HS-5 (cell line): Measurements from ENCODE around the gene EPHA4.

Experiments
- DNase-seq: peaks from one replicate; pipeline ENCODE4 v3.0.0-alpha.2; 2012; ENCODE audit warnings: low read depth

EPHA4 gene

DNA sequence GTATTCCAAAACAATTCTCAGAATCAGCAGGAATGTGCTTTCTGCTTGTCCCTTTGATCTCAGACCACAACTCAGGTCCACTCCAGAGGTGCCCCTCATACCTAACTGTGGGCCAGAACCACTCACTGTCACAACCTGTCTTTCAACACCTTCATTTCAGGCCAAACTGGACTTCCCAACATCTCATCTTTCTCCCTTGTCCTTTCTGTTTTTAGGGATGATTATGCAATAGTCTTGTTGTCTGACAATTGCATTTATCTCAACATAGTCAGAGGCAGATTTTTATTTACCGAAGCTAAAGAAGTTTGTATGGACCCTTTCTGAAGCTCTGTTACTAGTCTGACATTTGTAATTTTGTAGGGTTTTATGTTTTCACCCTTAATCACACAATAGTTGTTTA lies 95.9 kb downstream of the EPHA4 start:
- DNase-seq, result no peak

DNA sequence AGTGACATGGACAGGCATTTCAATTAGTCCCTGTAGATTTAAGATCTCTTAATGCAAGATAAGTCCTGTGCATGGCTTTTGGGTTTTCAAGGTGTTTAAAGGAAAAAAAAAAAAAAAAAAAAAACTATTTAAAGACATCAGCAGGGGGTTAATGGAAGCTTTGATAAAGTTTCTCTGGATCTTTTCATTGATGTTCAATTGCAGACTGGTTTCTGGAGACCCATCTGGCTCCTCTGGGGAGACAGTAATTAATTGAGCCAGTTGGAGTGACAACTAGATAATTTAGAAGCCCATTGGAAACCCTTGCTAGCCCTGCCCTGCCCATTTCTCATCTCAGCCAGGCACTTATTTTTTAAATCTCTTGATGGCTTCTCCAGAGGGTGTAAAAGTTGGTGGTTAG lies 98.7 kb downstream of the EPHA4 start:
- no peak for DNase-seq

DNA sequence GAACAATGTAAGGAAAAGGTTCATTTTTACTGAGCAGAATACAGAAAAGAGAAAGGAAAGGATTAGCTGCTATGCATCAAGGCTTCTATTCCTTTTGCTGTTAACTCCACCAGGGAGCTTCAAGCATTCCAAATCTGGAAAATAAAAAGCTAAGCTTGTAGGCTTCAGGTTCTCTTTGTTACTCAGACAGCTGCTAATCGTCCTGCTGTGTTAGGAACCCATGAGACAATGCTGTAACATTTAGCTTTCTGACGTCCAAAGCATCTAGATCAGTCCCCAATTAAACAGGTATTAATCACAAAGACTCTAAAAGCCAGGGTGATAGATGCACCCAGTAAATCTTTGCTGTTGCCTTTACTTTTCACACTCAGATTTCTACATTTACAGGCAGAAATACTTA lies 103.8 kb downstream of the EPHA4 start:
- no peak for DNase-seq

DNA sequence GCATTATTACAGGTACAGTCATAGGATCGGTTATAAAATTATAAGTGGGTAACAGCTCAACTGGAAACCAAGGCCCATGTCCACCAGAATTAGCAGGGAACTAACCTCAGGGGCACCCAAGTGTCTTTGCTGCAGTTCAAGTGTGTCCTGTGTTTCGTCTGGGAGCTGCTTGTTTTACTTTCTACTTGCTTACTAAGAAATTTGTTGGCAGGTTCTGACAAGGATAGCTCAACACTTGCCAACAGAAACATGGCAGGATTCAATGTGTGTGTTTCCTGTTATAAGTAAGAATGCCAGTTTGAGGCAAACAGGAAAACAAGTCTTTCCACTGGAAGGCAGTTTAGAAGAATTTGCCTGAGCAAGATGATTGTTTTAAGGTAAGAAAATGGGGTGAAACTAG lies 104.5 kb downstream of the EPHA4 start:
- DNase-seq, result no peak

DNA sequence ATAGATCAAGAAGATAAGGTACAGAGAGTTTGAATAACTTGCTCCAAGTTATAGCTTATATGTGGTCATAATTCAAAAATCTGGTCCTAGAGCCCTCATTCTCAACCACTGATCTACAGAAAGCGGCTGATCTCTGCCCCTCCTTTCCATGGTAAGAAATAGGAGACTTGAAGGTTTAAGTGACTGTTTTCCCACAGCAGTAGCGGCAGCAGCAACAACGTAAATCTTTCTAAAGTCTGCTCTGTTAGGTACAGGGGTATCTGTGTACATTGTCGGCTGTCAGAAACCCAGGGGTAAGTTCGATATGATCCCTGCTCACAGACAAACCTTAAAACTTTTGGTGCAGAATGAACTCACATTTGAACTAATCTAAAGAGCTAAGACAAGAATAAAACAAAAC lies 105.4 kb downstream of the EPHA4 start:
- DNase-seq, result no peak

- no peak for DNase-seq
These were observed 106.3 kb downstream of the EPHA4 start for GRCh38 chr2:221465776-221466175.

- no peak for DNase-seq
These were observed 107.1 kb downstream of the EPHA4 start for GRCh38 chr2:221464971-221465370.

GRCh38 chr2:221463241-221463896 lies 108.7 kb downstream of the EPHA4 start:
- DNase-seq, result no peak

DNA sequence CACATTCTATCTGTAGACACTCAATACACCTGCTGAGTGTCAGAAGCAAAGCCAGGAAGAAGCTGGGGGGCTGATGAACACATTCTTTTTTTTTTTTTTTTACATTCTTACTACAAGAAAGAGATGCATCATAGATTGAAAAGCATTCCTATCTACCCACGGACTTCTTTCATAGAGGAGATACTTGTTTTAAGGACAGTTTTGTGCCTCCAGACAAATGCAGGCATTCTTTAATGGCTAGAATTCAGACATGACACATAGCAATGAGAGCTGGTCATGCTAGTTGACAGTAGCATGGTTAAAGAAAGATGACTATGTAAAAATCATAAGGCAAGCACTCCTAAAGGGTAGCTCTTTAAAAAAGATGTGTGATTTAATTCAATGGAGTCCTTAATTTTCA lies 110.2 kb downstream of the EPHA4 start:
- DNase-seq, result no peak

DNA sequence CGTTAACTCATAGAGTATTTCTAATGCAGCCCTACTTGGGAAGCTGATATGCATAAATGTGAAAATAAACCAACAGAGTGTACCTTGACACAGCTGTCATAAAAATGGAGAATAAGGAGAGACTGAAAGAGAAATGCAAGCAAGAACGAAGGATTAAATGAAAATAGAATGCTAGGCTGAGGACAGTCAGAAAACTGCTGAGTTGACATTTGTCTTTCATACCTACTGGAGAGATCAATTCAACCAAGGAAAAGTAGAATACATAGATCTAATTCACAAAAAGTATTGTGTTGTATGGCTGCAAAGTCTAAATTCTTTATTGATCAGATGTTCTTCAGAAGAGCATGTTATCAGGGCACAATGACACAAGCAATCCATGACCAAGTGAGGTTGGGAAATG lies 112.0 kb downstream of the EPHA4 start:
- DNase-seq, result no peak

GRCh38 chr2:221458578-221458977 lies 113.5 kb downstream of the EPHA4 start:
- DNase-seq, result no peak

DNA sequence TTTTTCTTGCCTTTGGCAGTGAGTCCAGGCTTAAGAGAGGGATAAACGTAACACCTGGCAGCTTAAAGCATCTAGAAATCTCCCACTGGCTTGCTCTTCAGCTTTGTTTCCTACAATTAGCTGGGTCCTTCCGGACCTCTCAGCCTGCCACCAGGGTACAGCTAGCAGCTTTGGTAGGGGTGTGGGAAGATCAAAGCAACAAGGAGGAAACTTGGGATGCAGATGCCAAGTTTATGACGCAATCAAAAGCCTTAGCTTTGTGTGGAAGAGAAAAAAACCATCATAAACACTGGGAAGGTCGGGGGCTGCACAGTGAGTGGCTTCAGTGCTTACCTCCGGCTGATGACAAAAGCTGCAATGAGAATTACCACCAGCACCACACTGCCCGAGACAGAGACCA lies 116.9 kb downstream of the EPHA4 start:
- DNase-seq, result no peak

- DNase-seq, result no peak
These were observed 117.5 kb downstream of the EPHA4 start for GRCh38 chr2:221454459-221455105.

DNA sequence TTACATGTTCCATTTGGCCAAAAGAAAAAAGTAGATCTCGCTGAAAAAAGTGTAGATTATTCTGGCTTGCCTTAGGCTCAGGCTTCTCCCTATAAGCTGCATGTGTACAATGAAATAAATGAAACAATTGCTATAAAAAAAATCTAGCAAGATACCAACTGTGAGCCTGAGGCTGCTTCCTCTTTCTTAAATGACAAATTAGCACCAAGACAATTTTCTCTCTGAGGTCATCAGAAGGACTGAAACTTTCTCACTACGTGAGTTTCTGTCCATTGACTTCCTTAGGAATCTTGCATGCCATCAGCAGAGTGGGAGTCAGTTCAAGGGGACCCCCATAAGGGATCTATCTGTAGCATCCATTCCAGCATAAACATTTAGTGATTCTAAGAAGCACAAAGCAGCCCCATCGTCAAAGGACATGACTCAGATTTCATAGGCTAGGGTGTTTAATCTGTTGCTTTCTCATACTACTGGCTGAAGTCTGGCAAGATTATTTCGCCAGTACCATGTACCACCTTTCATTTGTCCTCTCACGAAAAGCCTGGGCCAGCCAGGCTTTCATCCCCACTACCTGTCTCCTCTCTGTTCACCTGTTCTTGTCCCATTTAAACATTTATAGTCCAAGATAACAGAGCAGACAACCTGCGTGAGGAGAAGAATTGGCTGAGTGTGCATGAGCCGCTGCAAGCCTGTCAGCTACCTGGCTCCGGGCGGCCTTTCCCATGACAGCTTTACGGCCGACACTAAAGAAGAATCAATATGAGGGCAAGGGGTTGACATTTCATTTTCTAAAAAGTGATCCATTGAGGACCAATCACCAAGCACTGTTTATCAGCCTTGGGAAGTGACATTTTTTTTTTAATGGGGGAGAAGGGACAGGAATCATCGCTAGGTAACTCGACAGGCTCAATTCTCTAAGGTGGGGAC lies 120.0 kb downstream of the EPHA4 start:
- no peak for DNase-seq

DNA sequence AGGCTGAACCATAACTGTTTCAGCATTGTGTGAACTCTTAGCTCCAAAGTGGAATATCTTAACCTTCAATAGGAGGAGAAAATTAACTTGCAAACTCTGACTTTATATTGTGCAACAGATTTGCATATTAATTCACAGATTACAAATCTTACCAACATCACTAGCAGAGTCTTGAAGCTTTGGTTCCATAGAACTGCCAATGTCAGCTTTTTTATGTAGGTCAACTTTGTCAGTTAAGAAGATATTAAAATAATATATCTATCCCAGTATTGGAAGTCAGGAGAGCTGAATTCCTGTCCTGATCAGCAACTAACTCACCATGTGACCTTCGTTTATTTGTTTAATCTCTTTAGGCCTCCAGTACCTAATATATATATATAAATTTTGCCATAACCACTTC lies 121.8 kb downstream of the EPHA4 start:
- DNase-seq, result no peak

GRCh38 chr2:221449406-221449805 lies 122.7 kb downstream of the EPHA4 start:
- DNase-seq, result no peak

GRCh38 chr2:221448844-221449390 lies 123.2 kb downstream of the EPHA4 start:
- DNase-seq, result no peak

DNA sequence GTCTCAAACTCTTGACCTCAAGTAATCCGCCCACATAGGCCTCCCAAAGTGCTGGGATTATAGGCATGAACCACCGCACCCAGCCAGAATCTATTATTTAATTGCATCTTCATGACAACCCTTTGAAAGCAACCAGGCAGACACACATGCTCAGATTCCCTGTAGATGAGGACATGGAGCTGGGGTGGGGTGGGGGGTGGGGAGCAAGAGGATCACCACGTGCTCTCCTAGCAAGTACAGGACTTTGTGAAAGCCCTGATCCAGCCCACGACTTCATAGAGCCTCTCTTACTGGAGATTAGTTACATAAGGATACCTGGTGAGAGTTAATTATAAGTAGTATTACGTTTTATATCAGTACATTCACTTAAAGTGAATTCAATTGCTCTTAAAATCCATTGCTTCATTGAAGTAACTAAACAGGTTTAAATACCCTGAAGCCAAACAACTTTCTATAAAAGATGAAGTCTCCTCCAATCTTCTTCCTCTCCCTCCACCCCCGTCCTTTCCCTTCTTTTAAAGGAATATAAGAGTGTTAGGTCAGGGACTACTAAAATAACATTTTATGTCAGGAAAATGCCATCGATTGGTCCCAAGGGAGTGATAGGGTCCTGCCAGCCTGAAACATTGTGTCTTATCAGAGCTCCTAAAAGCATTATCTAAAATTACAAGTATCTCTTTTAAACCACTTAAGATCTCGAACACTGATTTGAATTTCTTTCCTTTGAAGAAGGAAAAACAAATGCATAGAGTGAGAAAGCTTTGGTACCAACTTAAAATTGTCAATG lies 123.9 kb downstream of the EPHA4 start:
- DNase-seq, result no peak

DNA sequence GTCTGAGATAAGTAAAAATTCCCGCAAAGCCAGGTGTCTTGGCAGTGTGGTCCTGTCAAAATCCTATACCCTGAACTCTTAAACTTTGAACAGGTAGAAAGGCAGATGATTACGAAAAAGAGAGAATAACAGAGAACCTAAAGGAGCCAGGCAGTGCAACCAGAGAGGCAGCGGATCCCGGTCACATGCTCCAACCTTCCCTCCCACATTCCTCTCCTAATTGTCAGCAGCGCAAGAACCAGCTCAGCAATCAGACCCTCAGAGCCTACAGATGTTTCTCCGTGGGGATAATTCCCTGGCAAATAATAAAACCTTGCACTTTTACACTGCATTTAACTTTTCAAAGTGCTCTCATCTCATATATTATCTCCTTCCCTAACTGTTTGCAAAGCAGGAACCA lies 124.8 kb downstream of the EPHA4 start:
- no peak for DNase-seq

GRCh38 chr2:221446140-221446539 lies 126.0 kb downstream of the EPHA4 start:
- DNase-seq, result no peak

DNA sequence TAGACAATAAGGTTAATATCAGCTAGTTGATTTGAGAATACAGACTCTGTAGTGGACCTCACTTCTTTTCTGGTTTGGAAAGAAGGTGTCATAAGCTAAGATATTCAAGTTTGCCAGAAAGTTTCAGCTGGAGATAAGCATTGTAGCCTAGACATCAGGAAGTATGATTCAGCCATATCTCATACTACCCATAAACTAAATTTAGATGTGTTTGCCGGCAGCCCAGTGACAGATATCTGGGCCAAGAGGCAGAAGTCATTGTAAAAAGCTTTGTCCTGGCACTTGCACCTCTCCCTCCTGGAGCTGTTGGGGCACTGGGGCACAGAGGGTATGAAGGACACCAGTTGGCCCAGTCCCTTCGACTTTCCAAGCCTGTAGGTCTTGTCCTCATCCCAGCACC lies 128.0 kb downstream of the EPHA4 start:
- DNase-seq, result peak; percentile 71

GRCh38 chr2:221443645-221444044 lies 128.5 kb downstream of the EPHA4 start:
- no peak for DNase-seq
